Activated naive CD4-positive, alpha-beta T cell treated with anti-CD3 and anti-CD28 coated beads, Interleukin-2, amount 10 ng/mL, durations not matched to agents 7 days and 5 days (primary cell): Measurements from ENCODE around the gene VWC2L.

Experiments
- CTCF ChIA-PET: fragments of 350-600 bp; sonication (Branson Sonifier 250); formaldehyde crosslinking; loops from one replicate; lab custom pipeline; 2021; ENCODE audit warnings: antibody characterized with exemption; lab: Charles Lee
- DNase-seq: peaks from one replicate; pipeline ENCODE4 v3.0.0-alpha.2; 2020
- H3K27ac Mint-ChIP-seq: one replicate; pipeline ENCODE4 v1.8.0; 2021; ENCODE audit warnings: mild to moderate bottlenecking, moderate library complexity, mixed read lengths
- H3K27me3 Mint-ChIP-seq: one replicate; pipeline ENCODE4 v1.8.0; 2021; ENCODE audit warnings: mild to moderate bottlenecking, mixed read lengths
- H3K36me3 Mint-ChIP-seq: one replicate; pipeline ENCODE4 v1.8.0; 2021; ENCODE audit warnings: mixed read lengths
- H3K4me1 Mint-ChIP-seq: one replicate; pipeline ENCODE4 v1.8.0; 2021; ENCODE audit warnings: mixed read lengths
- H3K4me3 Mint-ChIP-seq: one replicate; pipeline ENCODE4 v1.8.0; 2021; ENCODE audit warnings: mild to moderate bottlenecking, moderate library complexity, mixed read lengths
- H3K9me3 Mint-ChIP-seq: one replicate; pipeline ENCODE4 v1.8.0; 2021; ENCODE audit warnings: mixed read lengths

VWC2L gene

DNA sequence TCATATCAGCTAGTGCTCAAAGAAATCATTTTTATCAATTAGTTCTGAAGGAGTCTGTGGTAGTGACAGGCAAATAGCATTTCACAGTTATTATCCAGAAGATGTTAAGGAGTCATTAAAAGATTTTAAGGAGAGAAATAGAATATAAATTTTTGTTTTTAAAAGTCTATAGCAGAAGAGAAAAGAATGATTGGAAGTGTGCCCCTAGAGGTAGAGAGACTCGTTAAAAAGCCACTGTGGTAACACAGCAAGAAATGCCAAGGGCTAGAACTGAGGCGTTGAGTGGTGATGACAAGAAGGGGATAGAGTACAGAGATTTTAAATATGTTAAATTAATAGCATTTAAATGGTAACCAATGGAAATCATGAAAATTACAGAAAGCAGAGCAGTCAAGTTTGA is 78.3 kb downstream of the VWC2L start:
- DNase-seq = no peak
- H3K36me3 Mint-ChIP-seq = no peaks in the 10 kb centered on the region
- no peak overlapping the region for H3K27ac Mint-ChIP-seq
- no peaks in the 10 kb centered on the region for H3K9me3 Mint-ChIP-seq
- CTCF ChIA-PET = no interaction called here
- H3K4me1 Mint-ChIP-seq = no peaks in the 10 kb centered on the region
- no peak overlapping the region for H3K4me3 Mint-ChIP-seq
- H3K27me3 Mint-ChIP-seq = no peaks in the 10 kb centered on the region

DNA sequence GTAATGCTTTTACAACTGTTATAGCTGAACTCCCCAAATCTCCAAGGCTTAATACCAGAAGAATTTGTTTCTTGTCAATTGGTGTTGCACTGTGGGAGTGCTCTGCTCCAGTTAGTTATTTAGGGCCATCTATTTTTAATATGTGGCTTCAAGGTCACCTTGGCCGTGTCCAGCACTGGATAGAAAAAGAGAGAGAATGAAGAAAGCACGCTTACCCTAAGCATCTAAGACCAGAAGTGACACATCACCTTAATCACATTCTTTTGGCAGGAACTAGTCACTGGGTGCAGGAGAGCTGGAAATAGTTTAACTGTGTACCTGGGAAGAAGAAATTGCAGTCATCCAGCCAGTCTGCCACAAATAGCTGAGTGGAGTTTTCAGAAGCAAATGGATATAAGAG is 78.8 kb downstream of the VWC2L start:
- no peak overlapping the region for H3K4me3 Mint-ChIP-seq
- CTCF ChIA-PET = no interaction called here
- no peaks in the 10 kb centered on the region for H3K4me1 Mint-ChIP-seq
- no peak overlapping the region for H3K27ac Mint-ChIP-seq
- no peaks in the 10 kb centered on the region for H3K27me3 Mint-ChIP-seq
- no peaks in the 10 kb centered on the region for H3K9me3 Mint-ChIP-seq
- no peaks in the 10 kb centered on the region for H3K36me3 Mint-ChIP-seq
- DNase-seq = no peak

DNA sequence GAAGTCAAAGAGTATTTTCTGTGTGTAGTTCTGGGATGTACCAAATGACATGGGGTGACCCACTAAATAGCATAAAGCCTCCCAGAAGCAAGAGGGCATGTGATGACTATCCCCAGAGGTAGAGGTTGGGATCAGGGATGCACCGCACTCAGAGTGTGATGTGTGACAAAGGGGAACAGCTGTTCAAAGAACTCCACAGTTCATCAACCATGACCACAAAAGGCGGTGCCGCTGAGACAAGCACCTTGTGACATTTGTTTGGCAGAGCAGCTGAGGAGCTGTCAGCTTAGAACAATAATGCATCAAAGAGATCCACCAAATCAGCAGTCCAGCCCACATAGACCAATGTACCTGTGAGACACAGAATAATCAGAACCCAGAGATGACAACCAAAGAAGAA is 81.3 kb downstream of the VWC2L start:
- H3K4me1 Mint-ChIP-seq = no peaks in the 10 kb centered on the region
- DNase-seq = no peak
- no peaks in the 10 kb centered on the region for H3K36me3 Mint-ChIP-seq
- no peaks in the 10 kb centered on the region for H3K9me3 Mint-ChIP-seq
- H3K27me3 Mint-ChIP-seq = no peaks in the 10 kb centered on the region
- CTCF ChIA-PET = no interaction called here
- H3K4me3 Mint-ChIP-seq = no peak overlapping the region
- no peak overlapping the region for H3K27ac Mint-ChIP-seq

DNA sequence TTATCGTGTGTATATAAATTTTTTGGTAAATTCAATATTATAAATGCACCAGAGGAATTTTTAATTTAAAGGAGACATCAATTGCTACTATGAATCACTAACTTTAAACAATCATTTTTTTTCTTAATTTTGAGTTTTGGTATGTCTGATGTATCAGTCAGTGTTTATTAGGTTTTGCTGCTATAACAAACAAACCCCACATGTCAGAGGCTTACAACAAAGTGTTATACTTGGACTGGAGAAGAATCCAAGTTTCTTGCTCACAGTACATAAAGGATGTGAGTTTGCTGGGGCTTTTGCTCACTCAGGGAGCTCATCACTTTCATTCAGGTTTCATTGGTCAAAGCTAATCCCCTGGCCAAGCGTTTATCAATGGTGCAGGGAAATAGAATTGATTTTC is 81.8 kb downstream of the VWC2L start:
- Mint-ChIP-seq H3K27ac (no peak overlapping the region), H3K36me3 (no peaks in the 10 kb centered on the region), H3K4me3 (no peak overlapping the region), H3K9me3 (no peaks in the 10 kb centered on the region), H3K4me1 (no peaks in the 10 kb centered on the region), H3K27me3 (no peaks in the 10 kb centered on the region)
- no peak for DNase-seq
- CTCF ChIA-PET = no interaction called here

DNA sequence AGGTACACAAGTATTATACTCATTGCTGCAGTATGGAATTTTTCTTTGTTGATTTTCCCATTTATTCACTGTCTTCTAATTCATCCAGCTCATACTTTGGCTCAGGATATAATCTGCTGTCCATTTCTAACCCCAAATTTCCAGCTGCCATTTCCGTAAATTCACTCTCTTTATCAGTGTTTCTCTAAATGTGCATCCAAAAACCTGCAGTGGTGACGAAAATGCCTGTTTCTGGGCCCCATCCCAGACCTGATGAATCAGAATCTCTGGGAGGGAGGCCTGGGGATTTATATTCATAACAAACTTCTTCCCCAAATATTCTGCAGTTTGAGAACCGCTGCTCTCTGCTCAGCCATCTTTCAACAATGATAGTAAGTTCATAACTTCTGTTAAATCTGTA is 86.6 kb downstream of the VWC2L start:
- CTCF ChIA-PET = no interaction called here
- no peak for DNase-seq
- Mint-ChIP-seq H3K36me3 (no peaks in the 10 kb centered on the region), H3K27ac (no peak overlapping the region), H3K4me1 (no peaks in the 10 kb centered on the region), H3K4me3 (no peak overlapping the region), H3K9me3 (no peaks in the 10 kb centered on the region), H3K27me3 (no peaks in the 10 kb centered on the region)

DNA sequence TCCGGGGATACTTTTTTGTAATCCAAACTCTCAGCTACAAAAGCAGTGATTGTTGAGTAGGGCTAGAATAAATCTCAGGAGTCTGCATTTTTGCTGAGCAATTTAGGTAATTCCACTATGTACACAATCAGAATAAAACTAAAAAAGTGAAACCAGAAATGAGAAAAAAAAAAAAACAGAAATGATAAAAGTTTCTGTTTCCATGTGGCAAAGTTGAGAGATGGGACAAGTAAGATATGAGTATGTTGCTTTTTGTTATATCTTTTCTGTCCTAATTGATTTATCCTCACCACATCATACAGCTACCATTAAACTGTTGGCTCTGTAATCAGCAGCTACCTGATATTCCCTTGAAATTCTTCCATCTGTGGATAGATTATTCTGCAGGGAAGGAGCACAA is 92.7 kb downstream of the VWC2L start:
- Mint-ChIP-seq H3K27ac (no peak overlapping the region), H3K36me3 (no peaks in the 10 kb centered on the region), H3K4me1 (no peaks in the 10 kb centered on the region), H3K27me3 (no peaks in the 10 kb centered on the region), H3K9me3 (no peaks in the 10 kb centered on the region), H3K4me3 (no peak overlapping the region)
- CTCF ChIA-PET = no interaction called here
- no peak for DNase-seq

DNA sequence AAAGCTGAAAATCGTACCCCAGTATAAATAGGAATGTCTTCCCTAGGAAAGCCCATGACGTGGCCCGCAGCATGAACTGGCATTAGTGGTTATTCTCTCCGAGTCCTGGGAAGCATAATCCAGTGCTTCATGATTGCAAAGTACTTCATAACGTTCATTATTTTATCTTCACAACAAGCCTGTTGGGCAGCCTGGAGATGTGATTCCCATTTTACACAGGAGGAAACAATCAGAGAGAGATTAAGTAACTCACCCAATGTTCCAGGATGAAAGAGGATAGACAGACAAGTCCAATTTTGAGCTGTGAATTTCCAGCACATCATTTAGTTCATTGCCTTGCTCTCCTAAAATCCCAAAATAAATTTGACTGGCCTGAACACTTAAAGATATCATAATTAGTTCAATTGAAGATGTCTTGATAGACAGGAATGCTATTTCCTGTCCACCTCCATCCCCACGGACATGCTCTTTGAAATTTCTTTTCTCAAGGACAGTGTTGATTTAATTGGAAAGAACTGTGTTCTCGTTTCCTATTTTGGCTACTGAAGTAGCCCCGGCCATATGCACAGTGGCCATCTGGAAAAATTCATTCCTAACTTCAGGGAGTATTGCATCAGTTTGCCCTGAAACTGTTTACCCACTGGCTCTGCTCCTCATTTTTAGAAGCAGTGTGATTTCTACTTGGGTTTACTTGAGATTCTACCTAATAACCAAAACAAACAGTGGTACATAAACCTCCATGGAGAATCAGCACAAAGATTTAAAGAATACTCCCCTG is 93.9 kb downstream of the VWC2L start:
- Mint-ChIP-seq H3K27ac (no peak overlapping the region), H3K4me3 (no peak overlapping the region), H3K36me3 (no peaks in the 10 kb centered on the region), H3K27me3 (no peaks in the 10 kb centered on the region), H3K4me1 (no peaks in the 10 kb centered on the region), H3K9me3 (no peaks in the 10 kb centered on the region)
- CTCF ChIA-PET = no interaction called here
- no peak for DNase-seq

DNA sequence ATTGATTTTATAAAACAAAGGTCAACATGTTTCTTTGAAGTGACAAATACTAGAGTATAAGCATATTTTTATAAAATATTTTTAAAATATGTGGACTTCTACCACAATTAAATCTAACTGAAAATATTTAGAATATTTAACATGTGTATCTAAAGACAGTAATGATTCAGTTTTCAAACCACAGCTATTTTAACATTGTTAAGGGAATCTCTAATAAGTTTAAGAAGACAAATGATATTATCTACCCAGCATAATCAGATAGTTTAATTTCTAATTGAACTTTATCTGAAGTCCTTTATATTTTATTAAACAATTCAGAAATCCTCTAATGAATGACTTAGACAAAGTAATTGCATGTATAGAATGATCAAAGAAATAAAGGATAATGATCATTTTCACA is 96.2 kb downstream of the VWC2L start:
- CTCF ChIA-PET = no interaction called here
- Mint-ChIP-seq H3K36me3 (no peaks in the 10 kb centered on the region), H3K4me1 (no peaks in the 10 kb centered on the region), H3K4me3 (no peak overlapping the region), H3K27me3 (no peaks in the 10 kb centered on the region), H3K27ac (no peak overlapping the region), H3K9me3 (no peaks in the 10 kb centered on the region)
- no peak for DNase-seq

DNA sequence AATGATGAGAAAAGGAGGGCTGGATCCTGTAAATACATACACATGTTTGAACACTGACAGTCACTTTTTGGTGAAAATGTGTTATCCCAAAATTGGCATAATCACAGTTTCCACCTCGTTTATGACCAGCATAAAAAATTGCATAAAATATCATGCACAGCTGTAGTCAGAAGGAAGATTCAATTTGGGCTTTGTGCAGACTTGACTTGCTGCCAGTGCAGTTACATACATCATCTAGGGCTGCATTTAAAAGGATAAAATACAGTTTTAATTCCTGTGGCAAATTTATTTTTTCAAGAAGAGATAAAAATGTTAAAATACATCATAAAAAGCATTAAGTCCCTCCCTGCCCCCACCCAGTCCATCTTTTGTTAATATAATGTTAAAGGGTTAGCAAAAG is 103.8 kb downstream of the VWC2L start:
- no peaks in the 10 kb centered on the region for H3K27me3 Mint-ChIP-seq
- CTCF ChIA-PET = no interaction called here
- no peak overlapping the region for H3K4me3 Mint-ChIP-seq
- H3K27ac Mint-ChIP-seq = no peak overlapping the region
- H3K4me1 Mint-ChIP-seq = no peaks in the 10 kb centered on the region
- H3K9me3 Mint-ChIP-seq = no peaks in the 10 kb centered on the region
- DNase-seq = no peak
- H3K36me3 Mint-ChIP-seq = no peaks in the 10 kb centered on the region

DNA sequence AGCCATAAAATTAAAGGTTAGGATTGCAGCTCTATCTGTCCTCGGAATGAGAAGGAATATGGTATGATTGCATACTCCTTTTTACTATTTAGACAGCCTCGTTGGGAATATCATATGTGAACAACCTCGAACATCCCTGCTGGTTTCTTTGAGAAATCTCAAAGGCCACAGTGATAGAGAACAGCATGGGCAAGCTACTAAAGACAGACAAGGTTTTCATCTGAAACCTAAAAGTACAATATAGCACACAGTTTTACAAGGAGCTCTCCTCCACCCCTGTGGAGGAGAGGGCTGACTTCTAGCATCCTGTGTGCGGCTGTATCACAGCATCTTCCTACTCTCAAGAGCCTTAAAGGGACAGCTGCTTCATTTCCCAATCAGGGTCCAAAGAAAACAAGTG is 104.3 kb downstream of the VWC2L start:
- Mint-ChIP-seq H3K27me3 (no peaks in the 10 kb centered on the region), H3K4me1 (no peaks in the 10 kb centered on the region), H3K36me3 (no peaks in the 10 kb centered on the region), H3K9me3 (no peaks in the 10 kb centered on the region), H3K4me3 (no peak overlapping the region), H3K27ac (no peak overlapping the region)
- DNase-seq = no peak
- CTCF ChIA-PET = no interaction called here

DNA sequence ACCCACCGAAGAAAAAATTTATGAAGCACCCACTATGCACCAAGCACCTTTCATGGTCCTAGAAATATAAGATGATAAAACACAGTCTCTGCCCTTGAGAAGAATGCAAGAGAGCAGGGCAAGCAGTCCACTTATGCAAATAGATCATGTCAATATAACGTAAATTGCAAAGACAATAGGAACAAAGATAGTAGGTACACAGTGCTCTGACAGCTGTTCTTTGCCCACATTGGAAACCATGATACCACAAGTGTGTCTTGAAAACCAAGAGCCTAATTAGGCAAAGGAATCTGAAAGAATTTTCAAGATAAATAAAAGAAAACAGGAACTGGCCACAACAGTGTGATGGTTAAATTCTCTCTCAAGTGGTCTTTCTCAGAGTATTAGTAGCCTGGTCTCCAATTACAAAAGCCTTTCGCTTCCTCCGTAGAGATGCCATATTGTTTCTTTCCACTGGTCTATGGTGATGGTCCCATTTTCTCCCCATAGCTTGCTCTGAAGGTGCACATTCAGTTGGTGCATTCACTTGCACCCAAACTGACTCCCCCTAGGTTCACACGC is 108.5 kb downstream of the VWC2L start:
- H3K27me3 Mint-ChIP-seq = no peaks in the 10 kb centered on the region
- CTCF ChIA-PET = no interaction called here
- H3K4me3 Mint-ChIP-seq = no peak overlapping the region
- H3K36me3 Mint-ChIP-seq = no peaks in the 10 kb centered on the region
- H3K4me1 Mint-ChIP-seq = no peaks in the 10 kb centered on the region
- no peak overlapping the region for H3K27ac Mint-ChIP-seq
- no peaks in the 10 kb centered on the region for H3K9me3 Mint-ChIP-seq
- no peak for DNase-seq

DNA sequence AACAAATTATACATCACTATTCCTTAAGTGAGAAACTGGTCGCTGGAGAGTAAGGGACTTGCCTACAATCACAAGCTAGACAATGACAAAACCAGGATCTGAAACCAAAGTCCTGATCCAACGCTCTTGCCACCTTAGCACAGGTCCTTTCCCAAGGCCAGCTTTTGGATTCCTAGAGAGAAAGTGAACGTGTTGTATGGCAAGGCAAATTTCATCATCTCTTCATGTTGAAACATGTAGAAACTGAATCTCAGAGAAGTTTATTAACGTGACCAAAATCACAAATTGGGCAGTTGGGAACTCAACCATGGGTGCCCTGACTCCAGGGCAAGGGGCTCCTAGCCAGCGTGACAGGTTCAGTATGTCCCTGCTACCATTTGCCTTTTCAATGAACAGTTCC is 118.2 kb downstream of the VWC2L start:
- no peaks in the 10 kb centered on the region for H3K36me3 Mint-ChIP-seq
- H3K27ac Mint-ChIP-seq = no peak overlapping the region
- CTCF ChIA-PET = interaction anchor here (0.6 kb wide), 1 partner anchor 19 kb away, joined by 3 read pairs; no protein-coding TSS in a partner anchor
- no peaks in the 10 kb centered on the region for H3K4me1 Mint-ChIP-seq
- H3K27me3 Mint-ChIP-seq = no peaks in the 10 kb centered on the region
- no peak overlapping the region for H3K4me3 Mint-ChIP-seq
- no peak for DNase-seq
- no peaks in the 10 kb centered on the region for H3K9me3 Mint-ChIP-seq

DNA sequence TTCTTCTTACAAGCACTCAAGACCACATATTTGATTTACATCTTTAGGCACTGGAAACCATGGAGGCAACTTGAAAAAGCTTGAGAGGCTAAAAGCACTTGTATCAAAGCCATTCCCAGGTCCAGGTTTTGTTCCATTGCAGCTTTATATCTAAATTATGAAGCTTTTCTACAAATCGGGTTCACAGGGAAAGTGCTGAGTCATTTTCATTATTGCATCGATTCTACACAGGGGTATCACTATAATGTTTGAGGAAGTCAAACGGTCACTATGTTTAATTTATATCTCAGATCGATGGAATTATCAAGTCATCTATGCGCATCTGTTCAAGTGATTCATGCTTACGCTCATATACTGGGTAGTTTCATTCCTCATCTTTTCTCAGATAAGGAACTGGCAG is 118.7 kb downstream of the VWC2L start:
- no peak overlapping the region for H3K27ac Mint-ChIP-seq
- H3K36me3 Mint-ChIP-seq = no peaks in the 10 kb centered on the region
- no peaks in the 10 kb centered on the region for H3K27me3 Mint-ChIP-seq
- CTCF ChIA-PET = interaction anchor here (0.6 kb wide), 1 partner anchor 18 kb away, joined by 3 read pairs; no protein-coding TSS in a partner anchor
- H3K9me3 Mint-ChIP-seq = no peaks in the 10 kb centered on the region
- H3K4me3 Mint-ChIP-seq = no peak overlapping the region
- H3K4me1 Mint-ChIP-seq = no peaks in the 10 kb centered on the region
- no peak for DNase-seq

DNA sequence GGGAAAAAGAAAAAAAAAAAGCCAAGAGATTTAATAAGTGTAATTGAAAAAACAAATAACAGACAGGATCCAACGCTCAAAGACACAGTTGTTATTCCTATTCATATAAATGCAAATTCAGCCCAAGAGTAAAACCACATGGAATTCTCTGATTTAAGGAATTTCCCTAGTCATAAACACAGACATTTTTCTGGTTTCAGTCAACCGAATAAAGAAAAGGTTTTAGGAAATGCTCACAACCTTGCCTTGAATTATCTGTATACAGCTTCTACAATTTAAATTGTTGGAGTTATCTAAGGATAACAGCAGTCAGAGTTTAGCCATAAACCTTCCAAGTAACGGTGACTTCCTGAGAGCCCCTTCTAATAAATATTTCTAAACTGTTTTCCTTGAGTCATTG is 122.7 kb downstream of the VWC2L start:
- H3K27me3 Mint-ChIP-seq = no peaks in the 10 kb centered on the region
- H3K4me3 Mint-ChIP-seq = no peak overlapping the region
- no peaks in the 10 kb centered on the region for H3K36me3 Mint-ChIP-seq
- H3K9me3 Mint-ChIP-seq = no peaks in the 10 kb centered on the region
- CTCF ChIA-PET = no interaction called here
- H3K27ac Mint-ChIP-seq = no peak overlapping the region
- H3K4me1 Mint-ChIP-seq = no peaks in the 10 kb centered on the region
- DNase-seq = no peak

DNA sequence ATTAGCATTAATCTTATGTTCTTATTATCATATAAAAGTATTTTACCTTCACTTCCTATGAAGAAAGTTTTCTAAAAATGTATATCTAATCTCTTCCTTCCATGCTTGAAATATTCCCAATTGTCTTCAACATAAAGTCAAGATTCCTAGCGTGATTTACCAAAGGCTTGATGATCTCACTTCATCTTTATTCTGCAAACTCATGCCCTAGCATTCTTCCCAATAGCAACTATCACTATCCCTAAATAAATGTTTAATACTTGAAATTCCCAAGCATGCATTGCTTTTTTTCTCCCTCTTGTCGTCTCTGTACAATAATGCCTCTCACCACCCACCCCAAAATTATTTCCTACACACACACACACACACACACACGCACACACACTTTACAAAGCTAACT is 125.8 kb downstream of the VWC2L start:
- no peak overlapping the region for H3K4me3 Mint-ChIP-seq
- CTCF ChIA-PET = no interaction called here
- H3K27me3 Mint-ChIP-seq = no peaks in the 10 kb centered on the region
- no peak for DNase-seq
- H3K36me3 Mint-ChIP-seq = no peaks in the 10 kb centered on the region
- H3K4me1 Mint-ChIP-seq = no peaks in the 10 kb centered on the region
- no peak overlapping the region for H3K27ac Mint-ChIP-seq
- H3K9me3 Mint-ChIP-seq = no peaks in the 10 kb centered on the region
